HG02870 (cell line): ENCODE data around the gene HLA-DPB1.

Experiments used
- ATAC-seq: cut with Tn5 transposase; IDR thresholded peaks from one replicate; pipeline ENCODE4 v1.9.1; 2021; ENCODE audit warnings: mild to moderate bottlenecking, moderate library complexity; ENCODE audit not compliant: unreplicated experiment

The HLA-DPB1 gene

DNA sequence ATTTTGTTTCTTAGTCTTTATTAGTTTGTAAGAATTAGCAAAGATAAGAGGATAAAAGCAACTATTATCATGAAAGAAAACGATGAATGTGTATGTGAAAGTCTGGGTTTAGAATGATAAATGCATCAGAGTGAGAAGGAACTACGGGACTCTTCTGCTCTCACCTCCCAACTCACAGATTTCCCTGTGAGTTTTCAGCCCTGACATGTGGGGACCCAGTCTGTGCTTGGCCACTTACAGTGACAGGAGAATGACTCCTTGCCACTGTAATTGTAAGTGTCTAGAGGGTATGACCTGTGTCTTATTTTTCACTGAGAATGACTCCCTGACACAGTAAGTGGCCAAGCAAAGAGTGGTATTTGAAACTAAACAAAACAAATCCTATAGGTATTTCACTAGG lies 4.9 kb upstream of the HLA-DPB1 start:
- no peak for ATAC-seq

DNA sequence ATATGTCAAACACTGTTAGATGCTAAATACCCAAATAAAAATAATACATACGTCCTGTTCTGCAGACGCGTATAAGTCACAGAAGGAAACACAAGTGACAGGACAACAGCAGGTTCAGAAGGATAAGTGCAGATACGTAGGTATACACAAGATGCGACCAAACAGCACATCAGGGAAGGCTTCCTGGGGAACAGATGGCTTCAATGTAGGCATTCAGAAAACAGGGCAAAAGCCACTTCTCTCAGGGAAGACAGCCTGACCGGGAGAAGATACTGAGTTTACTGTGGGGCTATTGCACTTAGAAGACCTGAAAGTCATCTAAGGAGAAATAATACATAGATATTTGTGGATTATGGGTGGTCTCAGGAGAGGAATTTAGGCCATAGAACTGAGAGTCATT lies 4.2 kb upstream of the HLA-DPB1 start:
- no peak for ATAC-seq

DNA sequence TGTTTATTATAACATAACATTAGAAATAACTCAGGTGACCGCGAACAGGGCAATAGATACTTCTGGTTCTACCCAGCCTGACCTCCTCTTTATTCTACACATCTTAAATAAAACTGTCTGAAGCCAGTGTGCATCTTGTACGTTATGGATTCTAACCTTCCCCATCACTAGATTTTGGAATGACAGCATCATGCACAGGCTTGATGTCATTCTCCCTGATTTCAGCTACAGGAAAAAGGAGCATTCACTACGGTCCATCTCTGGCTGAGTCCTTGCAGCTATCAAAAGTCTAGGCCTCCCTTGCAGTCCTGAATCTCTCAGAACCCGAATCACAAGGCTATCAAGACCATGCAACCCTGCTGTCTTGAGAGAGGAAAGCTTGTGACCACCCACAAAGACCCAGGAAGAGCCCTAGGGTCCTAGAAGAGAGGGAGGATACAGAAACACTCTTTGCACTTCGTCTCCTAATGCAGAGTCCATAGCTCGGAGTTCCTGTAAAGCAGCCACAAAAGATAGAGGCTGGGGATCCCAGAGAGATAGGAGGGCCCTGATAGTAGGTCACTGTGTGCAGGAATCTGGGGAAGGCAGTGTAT lies 3.2 kb upstream of the HLA-DPB1 start:
- no peak for ATAC-seq

DNA sequence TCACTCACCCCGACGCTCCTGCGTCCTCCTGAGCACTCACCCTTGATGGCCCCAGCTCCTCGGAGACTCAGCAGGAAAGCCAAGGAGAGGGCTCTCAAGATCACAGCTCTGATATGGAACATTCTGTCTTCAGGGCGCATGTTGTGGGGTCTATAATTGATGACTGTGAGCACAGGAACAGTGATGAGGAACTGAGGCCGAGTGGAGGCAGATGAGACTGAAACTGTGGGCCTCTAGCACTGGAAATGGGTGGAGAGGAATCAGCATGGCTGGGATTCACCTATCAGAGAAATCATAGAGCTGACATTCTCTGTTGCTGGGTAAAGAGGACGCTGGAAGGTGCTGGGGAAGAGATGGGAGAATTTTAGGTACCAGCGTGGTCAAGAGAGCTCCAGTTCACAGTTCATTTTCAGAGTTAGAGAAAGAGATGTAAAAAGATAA lies 2.3 kb upstream of the HLA-DPB1 start, which contains the start of gene HLA-DPA1:
Gene HLA-DPA1 (minus strand): TSS at position 219 of the 441 bp plus-strand sequence.
- ATAC-seq: peak; percentile 63

DNA sequence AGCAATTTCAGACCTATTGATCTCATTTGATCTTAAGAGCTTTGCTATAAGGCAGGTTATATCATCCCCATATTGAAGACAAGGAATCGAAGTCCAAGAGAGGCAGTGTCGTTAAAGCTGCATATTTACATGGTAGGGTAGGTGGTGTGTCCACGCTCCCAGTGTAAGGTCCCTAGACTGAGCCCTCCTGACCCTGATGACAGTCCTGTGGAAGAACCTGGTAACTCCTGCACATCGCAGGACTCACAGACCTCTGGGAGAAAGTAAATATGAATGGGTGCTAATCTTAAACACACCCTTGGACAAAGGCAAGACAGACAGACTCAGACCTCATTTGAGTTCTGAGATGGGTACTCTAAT lies 602 bp upstream of the HLA-DPB1 start:
- no peak for ATAC-seq

DNA sequence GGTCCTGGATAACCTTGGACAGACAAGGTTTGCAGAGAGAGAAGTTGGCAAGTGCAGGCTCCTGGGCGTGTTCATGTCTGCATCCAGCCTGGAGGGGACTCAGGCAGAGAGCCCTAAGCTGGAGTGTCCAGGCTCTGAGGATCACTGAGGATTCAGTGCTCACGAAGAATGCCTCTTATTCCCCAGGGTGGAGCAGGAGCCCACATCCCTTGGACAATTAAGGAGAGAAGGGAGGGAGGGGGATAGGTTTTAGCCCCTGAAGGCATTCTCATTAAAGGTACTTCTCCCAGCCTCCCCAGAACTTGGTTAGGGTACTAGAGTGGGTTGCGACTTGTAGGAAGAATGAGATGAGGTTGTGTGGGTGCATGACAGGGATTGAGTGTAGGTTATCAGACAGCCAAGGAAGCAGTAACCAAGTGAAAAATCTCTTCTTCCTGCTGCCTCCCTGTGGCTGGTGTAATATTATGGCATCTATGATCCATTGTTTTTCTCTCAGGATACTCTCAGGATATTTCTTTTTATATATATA lies 680 bp downstream of the HLA-DPB1 start:
- ATAC-seq: no peak

DNA sequence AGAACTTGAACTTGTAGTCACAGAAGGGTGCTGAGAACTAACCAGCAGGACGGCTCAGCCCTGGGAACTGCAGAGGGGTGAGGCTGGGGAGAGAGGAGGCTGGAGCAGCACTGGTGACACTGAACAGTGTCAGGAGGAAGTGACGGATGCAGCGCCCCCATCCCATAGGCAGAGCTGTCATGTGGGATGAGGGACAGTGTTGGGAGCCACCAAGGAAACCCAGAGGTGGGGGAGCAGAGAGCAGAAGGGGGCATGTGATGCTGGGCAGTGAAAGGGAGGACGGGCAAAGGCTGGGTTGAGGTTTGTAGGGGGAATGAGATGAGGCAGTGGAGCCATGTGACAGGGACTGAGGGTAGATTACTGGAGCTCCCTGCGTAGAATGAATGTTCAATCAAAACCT lies 2.1 kb downstream of the HLA-DPB1 start:
- ATAC-seq: no peak

DNA sequence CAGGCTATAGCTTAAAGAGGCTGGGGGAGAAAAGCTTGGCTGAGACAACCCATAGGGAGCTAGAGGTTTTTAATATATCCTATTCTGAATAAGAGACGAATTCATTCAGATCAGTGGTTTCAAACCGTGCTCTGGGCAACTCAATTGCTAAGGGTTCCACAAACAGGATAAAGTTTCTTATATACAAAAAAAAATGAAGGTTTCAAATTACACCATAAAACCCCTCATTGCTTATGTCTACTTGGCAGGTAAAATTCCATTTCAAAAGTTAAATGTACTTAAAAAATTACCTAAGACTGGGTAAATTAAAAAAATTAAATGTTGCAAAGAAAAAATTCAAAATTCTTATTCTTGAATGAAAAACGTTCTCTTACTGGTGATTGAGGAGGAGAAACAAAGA lies 2.7 kb downstream of the HLA-DPB1 start:
- no peak for ATAC-seq

DNA sequence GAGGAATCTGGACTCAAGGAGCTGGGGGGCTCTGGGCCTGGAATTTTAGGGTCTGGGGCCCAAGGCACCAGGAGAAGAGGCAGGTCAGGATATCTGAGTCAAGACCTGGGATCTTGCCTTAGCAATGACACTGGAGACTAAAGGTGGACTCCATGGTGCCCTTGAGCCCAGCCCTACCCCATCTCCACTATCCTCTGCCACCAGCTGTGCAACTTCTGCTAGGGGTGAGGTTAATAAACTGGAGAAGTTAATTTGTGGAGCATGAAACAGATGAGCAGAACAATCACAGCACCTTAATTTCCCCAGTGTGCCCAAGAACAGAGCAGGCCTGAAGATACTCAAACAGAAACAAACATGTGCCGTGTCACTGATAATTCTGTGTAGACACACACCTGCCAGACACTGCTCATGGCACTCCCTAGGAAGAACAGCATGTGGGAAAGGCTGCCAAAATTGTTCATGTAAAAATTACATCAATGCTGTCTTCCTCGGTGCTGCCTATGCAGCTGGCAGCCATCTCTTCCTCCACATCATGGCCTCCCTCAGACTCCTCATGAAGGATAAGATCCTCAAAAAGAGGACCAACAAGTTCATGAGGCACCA lies 3.2 kb downstream of the HLA-DPB1 start:
- ATAC-seq: no peak

DNA sequence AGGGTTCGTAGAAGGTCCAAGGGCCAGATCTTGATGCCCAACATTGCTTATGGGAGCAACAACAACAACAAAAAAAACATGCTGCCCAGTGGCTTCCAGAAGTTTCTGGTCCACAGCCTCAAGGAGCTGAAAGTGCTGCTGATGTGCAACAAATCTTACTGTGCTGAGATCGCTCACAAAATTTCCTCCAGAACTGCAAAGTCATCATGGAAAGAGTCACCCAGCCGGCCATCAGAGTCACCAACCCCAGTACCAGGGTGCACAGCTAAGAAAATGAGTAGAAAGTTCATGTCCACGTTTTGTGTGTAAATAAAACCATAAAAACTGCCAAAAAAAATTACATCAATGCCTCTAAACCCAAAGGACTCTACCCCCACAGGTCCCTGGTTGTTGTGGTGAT lies 3.8 kb downstream of the HLA-DPB1 start:
- ATAC-seq: no peak

DNA sequence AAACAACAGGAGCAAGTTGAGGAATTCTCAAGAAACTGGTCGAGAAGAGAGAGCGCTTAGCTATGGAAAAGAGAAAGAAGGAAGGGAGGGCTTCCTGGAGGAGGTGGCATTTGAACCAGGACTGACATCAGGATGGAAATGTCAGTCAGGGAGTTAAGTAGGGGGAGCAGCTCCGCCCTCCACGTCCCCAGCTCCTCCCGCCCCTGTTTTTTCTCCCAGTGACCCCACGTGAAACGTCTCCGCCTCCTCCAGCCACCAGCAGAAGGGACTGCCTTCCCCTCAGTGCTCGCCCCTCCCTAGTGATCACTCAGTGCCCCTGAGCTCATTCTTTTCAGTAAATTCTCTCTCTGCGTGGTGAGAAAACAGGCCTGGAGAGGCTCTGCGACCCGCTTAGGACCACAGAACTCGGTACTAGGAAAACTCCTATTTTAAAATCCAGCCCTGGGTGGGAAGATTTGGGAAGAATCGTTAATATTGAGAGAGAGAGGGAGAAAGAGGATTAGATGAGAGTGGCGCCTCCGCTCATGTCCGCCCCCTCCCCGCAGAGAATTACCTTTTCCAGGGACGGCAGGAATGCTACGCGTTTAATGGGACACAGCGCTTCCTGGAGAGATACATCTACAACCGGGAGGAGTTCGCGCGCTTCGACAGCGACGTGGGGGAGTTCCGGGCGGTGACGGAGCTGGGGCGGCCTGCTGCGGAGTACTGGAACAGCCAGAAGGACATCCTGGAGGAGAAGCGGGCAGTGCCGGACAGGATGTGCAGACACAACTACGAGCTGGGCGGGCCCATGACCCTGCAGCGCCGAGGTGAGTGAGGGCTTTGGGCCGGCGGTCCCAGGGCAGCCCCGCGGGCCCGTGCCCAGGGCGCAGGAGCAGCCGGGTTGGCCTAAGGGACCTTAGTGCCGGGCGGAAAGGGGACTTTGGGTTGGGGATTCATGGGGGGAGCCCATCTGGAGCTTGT lies 4.6 kb downstream of the HLA-DPB1 start:
- ATAC-seq: no peak

DNA sequence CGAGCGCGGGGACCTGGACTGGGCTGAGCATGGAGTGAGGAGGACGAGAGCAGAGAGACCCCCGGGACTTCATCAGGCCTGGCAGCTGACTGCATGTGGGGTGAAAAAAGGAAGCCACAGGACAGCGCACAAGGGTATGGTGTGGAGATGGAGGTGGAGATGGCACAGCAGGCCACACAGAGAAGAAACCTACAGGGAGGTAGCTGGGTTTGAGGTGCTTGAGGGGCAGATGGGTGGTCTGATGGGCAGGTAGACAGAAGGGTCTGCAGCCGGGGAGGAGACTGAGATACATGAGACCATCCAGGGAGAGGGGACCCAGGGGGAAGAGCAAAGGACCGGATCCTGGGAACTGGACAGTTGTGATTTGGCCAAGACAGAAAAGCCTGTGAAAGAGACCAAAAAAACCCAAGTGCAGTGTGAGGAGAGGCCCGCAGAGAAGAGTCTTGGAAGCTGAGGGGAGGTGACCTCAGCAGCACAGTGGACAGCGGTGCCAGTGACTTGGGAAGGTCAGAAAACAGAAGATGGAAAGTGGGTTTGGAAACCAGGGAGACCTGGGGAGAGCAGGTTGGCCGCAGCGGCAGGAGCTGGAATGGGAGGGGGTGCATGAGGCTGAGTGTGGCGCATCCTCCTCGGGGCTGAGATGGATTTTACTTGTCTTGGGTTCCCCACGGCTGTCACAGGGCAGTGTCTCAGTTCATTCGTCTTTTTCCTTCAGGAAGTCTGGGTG lies 5.5 kb downstream of the HLA-DPB1 start:
- no peak for ATAC-seq

DNA sequence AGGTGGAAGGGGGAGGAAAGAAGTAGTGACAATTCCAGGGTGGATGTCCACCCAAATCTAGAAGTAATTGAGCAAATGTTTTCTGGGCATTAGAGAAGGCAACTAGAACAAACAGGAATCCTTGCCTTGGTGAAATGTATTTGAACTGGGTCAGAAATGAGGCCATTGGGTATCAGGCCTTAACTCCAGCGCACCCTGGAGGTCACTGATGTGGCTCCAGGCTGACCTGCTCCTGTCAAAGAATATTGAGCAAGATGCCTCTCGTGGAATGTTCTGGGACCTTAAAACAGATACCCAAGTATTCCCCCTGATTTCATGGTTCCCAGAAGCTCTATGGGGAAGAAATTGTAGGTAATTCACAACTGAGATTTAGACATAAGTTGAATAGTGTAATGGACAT lies 6.9 kb downstream of the HLA-DPB1 start:
- no peak for ATAC-seq

DNA sequence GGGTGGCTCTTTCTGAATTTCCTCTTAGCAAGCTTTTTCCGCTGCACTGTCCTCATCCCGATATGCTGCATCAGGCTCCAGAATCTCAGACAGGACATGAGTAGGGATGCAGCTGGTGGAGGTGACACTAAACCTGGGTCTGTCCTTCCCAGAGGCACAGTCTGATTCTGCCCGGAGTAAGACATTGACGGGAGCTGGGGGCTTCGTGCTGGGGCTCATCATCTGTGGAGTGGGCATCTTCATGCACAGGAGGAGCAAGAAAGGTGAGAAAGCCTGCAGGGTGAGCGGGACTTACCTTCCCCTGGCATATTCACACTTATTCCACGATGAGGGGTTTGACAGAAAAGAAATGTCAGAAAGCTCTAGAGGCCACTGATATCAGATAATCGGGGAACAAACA lies 9.8 kb downstream of the HLA-DPB1 start:
- ATAC-seq: no peak

DNA sequence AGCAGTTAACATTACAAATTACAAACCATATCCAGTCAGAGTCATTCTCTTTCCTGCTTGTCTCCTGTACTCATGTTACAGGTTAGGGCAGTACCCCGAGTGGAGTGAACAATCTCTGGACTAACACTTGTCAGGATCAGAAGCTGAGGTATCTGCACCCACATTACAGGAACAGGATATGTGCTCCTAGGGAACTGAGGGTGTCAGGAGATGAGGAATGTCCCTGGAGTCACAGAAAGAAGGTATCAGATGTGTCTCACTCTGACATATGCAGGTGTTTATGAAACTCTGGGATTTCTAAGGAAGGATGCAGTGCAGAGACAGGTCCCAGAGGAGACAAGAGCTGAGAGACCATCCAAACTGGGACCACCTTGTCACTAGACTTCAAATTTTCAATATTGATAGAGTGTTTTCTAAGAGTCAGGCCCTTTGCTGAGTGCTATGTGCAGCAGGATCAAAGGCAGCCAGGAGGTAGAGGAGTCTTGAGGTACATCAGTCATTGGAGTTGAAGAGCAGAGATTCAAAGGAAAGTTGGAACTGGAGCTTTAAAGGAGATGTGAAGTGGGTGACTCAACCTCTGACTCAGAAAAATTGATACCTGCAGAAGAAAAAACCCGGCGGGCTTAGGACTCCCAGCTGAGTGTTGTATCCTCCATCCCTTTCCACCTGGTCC lies 12.6 kb downstream of the HLA-DPB1 start:
- ATAC-seq: no peak

DNA sequence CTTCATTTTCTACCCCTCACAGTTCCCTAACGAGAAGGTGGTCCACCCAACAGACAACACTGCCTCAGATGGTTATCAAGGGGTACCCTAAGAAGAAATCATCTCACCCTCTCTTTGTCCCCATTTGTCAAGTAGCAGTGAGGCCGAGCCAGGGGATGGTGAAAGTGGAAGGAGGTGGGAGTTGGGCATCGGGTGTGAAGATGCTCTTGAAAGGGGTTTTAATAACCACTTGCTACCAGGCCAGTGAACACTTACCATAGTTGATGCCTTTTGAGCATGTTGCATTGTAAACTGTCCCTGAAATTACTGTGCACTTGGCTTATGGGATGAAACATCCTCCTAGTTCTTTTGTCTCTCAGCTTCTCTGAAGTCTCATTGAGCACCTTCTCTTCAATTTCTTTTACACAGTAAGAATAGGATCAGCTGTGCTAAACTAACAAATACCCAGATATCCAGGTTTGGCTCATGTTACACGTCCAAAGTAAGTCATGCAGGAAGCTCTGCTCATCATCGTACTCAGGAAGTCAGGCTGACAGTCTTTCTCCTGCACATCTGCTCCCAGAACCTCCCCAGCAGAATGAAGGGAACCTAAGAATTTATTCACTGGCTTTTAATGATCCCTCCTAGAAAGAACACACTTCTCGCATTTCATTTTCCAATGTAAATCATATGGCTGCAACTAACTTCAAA lies 13.3 kb downstream of the HLA-DPB1 start:
- no peak for ATAC-seq

DNA sequence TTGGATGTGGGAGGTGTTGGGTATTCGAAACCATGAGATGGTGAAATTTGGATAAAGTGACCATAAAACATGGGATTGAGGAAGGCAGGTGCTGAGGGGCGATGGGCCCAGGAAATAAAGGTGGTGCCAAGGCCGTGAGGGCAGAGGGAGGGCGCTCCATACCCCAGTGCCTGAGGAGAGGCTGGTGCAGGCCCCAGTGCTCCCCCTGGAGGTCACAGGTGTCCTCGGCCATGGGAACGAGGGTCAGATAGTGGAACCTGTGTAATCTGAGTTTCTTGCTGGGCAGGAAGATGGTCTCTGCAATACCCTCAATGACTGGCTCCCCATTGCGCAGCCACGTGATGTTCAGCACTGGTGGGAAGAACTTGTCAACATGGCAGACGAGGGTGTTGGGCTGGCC lies 16.2 kb downstream of the HLA-DPB1 start:
- ATAC-seq: no peak

DNA sequence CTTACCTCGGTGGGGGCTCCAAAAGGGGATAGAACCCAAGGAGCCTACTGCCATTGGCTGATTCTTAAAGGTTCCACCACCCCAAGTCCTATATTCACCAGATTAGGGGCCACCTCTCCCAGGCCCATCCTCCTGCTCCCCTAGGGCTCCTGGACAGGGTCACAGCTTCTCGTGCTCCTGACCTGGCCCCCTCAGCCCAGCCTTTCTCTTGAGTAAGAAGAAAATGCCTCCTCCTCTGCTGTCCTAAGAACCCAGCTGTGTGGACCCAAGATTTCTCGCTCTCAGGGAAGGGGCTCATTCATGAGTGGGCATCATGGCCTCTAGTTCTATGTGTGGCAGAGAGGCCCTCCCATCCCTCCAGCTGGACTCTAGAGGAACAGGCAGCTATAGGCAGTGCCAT lies 16.6 kb downstream of the HLA-DPB1 start:
- ATAC-seq: no peak

DNA sequence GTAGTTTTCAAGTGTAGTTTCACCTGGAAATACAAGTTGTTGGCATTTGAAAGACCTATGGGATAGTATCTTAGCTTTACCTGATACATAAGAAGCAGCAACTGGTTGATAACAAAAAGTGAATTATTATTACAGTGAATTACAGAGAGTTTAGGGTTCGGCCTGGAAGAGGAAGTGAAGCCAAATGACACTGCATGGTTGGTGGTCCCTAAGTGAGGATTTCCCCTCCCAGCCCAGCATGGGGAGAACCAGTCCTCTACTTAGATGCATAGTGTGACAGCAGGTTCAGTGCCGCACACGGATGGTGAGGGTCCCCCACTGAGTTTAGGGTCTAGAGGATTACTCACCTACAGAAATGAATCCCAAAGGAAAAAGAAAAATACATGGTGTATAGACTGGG lies 18.1 kb downstream of the HLA-DPB1 start:
- ATAC-seq: no peak

DNA sequence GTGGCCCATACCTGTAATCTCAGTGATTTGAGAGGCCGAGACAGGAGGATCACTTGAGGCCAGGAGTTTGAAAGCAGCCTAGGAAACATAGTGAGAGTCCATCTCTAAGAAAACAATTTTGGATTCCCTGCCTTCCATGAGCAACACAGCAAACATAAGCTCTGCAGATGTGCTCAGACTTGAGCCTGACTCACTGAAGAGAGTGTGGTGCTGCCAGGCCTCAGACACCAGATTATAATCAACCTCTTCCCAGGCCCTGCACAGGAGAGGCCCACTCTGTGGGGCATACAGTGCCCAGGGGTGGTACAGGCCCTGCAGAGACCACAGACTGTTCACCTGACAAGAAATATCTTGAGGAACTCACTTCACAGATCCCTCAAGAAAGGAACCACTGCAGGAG lies 19.9 kb downstream of the HLA-DPB1 start:
- no peak for ATAC-seq
